ENCODE measurements around the gene HM13.

Gene HM13

GRCh38 chr20:31538326-31538725 lies 24.1 kb downstream of the HM13 start:
- TF ChIP-seq EGR1 (IDR thresholded peaks at IDR 0.05) = no peak
- no peak for TF ChIP-seq YY1 (IDR thresholded peaks at IDR 0.05; ENCODE audit: low read depth)

GRCh38 chr20:31540406-31540805 lies 26.2 kb downstream of the HM13 start:
- no peak for TF ChIP-seq CREB1 (IDR thresholded peaks at IDR 0.05; ENCODE audit: low read depth)
- no peak for TF ChIP-seq TAF1 (IDR thresholded peaks at IDR 0.05; ENCODE audit: low read depth)
- no peak for TF ChIP-seq USF1 (IDR thresholded peaks at IDR 0.05)
- no peak for TF ChIP-seq FOXM1 (IDR thresholded peaks at IDR 0.05; ENCODE audit: borderline replicate concordance, low read depth)
- TF ChIP-seq MAX (IDR thresholded peaks at IDR 0.05) = no peak
- TF ChIP-seq YY1 (IDR thresholded peaks at IDR 0.05; ENCODE audit: low read depth) = no peak
- TF ChIP-seq TCF12 (IDR thresholded peaks at IDR 0.05; ENCODE audit: low read depth) = no peak
- TF ChIP-seq EGR1 (IDR thresholded peaks at IDR 0.05) = no peak
- no peak for TF ChIP-seq EP300 (IDR thresholded peaks at IDR 0.05; ENCODE audit: borderline replicate concordance)

- TF ChIP-seq EP300 (IDR thresholded peaks at IDR 0.05; ENCODE audit: borderline replicate concordance) = peak; percentile 40; the same call in 1 of the 2 replicates
- TF ChIP-seq YY1 (IDR thresholded peaks at IDR 0.05; ENCODE audit: low read depth) = no peak
- TF ChIP-seq CREB1 (IDR thresholded peaks at IDR 0.05; ENCODE audit: low read depth) = no peak
These were observed 28.1 kb downstream of the HM13 start for GRCh38 chr20:31542201-31542842.

- TF ChIP-seq CREB1 (IDR thresholded peaks at IDR 0.05; ENCODE audit: low read depth) = no peak
- no peak for TF ChIP-seq MAX (IDR thresholded peaks at IDR 0.05)
- no peak for TF ChIP-seq TAF1 (IDR thresholded peaks at IDR 0.05; ENCODE audit: low read depth)
- no peak for TF ChIP-seq REST (IDR thresholded peaks at IDR 0.05; ENCODE audit: low read depth)
These were observed 28.7 kb downstream of the HM13 start for GRCh38 chr20:31542963-31543362.

- TF ChIP-seq MAX (IDR thresholded peaks at IDR 0.05) (peak; percentile 35; the same call in 1 of the 2 replicates), RAD21 (IDR thresholded peaks at IDR 0.05; ENCODE audit: low read depth) (no peak), YY1 (IDR thresholded peaks at IDR 0.05; ENCODE audit: low read depth) (no peak), USF1 (IDR thresholded peaks at IDR 0.05) (no peak)
These were observed 29.8 kb downstream of the HM13 start for GRCh38 chr20:31543966-31544598.

- no peak for TF ChIP-seq TEAD4 (IDR thresholded peaks at IDR 0.05)
- no peak for TF ChIP-seq TAF1 (IDR thresholded peaks at IDR 0.05; ENCODE audit: low read depth)
- TF ChIP-seq REST (IDR thresholded peaks at IDR 0.05; ENCODE audit: low read depth) = no peak
- TF ChIP-seq MAX (IDR thresholded peaks at IDR 0.05) = no peak
- no peak for TF ChIP-seq EGR1 (IDR thresholded peaks at IDR 0.05)
- no peak for TF ChIP-seq FOXM1 (IDR thresholded peaks at IDR 0.05; ENCODE audit: borderline replicate concordance, low read depth)
- TF ChIP-seq RAD21 (IDR thresholded peaks at IDR 0.05; ENCODE audit: low read depth) = no peak
- no peak for TF ChIP-seq EP300 (IDR thresholded peaks at IDR 0.05; ENCODE audit: borderline replicate concordance)
- TF ChIP-seq USF1 (IDR thresholded peaks at IDR 0.05) = no peak
These were observed 30.4 kb downstream of the HM13 start for GRCh38 chr20:31544600-31544999.

All from Ishikawa (cell line).